ENCODE measurements around the gene MAGEA9B. TPM values are rescaled to one million over a fixed set of nuclear protein-coding genes. Genes with fewer than 3 reads are reported as not detected.

MAGEA9B gene
- not detected for total RNA-seq

GRCh38 chrX:149587359-149587758 lies at the start of gene MAGEA9B:
Gene MAGEA9B, minus strand, starts transcription at chrX:149587459. Its CDS starts 4,280 bp downstream, at chrX:149583179.

GRCh38 chrX:149631234-149632165 lies 44.2 kb upstream of the MAGEA9B start, which contains the start of gene TMEM185A:
Gene TMEM185A, minus strand, starts transcription at chrX:149631792. Its CDS starts 212 bp downstream, at chrX:149631580.

GRCh38 chrX:149595214-149595613 lies 8.0 kb upstream of the MAGEA9B start, which contains the start of gene HSFX2:
Gene HSFX2, minus strand, starts transcription at chrX:149595314. Its CDS starts 614 bp downstream, at chrX:149594700.

DNA sequence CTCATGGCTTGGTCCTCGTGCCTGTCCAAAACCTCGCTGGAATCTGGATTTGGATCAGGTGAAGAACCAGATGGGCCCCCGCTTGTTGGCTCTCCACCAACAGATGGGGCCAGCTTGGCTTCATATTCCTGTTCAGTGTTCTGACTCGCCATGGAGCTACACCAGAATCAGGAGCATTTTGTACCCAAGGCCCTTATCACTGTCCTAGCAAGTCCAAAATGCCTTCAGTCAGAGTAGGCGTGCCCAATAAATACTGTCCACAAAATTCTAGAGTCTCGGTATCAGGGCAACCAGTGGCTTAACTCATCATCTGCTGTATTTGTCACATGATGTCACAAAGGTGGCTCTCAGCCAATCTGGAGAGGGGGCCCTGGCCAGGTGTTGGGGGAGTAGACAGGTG lies 37.6 kb downstream of the MAGEA9B start, which contains the start of gene HSFX3:
Gene HSFX3, minus strand, starts transcription at position 224 of the 400 bp plus-strand sequence. Its CDS starts 72 bp downstream, at position 152.

GRCh38 chrX:149540621-149541520 lies 46.4 kb downstream of the MAGEA9B start, which contains the start of gene EOLA1:
Gene EOLA1, plus strand, starts transcription at chrX:149541012. Its CDS starts 4,619 bp downstream, at chrX:149545631.

Other genes with a start within 250 kb of the MAGEA9B start
- gene IDS, start 82.2 kb downstream of the MAGEA9B start, total RNA-seq, result 10 to 100 TPM; 50.6 to 53.6 TPM
- 10 to 100 TPM; 23.0 to 25.2 TPM for gene EOLA1, start 46.4 kb downstream of the MAGEA9B start, total RNA-seq
- gene HSFX3, start 37.5 kb downstream of the MAGEA9B start, total RNA-seq, result not detected
- gene HSFX2, start 7.9 kb upstream of the MAGEA9B start, total RNA-seq, result under 1 TPM in 1 of 2 experiments, not detected in 1; 0.33 TPM
- gene TMEM185A, start 44.3 kb upstream of the MAGEA9B start, total RNA-seq, result 10 to 100 TPM; 18.0 to 20.7 TPM
- not detected for gene MAGEA11, start 124.6 kb upstream of the MAGEA9B start, total RNA-seq
- gene HSFX1, start 186.6 kb upstream of the MAGEA9B start, total RNA-seq, result under 1 TPM; 0.58 to 0.88 TPM
- gene MAGEA9, start 194.5 kb upstream of the MAGEA9B start, total RNA-seq, result not detected

All from activated naive CD4-positive, alpha-beta T cell treated with anti-CD3 and anti-CD28 coated beads, Interleukin-2, amount 10 ng/mL, durations not matched to agents 5 hours and 36 hours (primary cell).